Sigmoid colon (tissue), 4 donors: ENCODE results near the gene CSH2.
"Not testable (repeated sequence)": the region's sequence is repeated elsewhere in the genome, so short reads cannot be mapped to it uniquely, and the experiment has no call there.

Experiments
- CTCF ChIP-seq, 4 experiments: fragments of 450-650 bp in 3 of 4; fragments of 200-600 bp in 1 of 4; IDR thresholded peaks; one replicate each; pipeline ENCODE4 v1.5.1; 2016 to 2019; ENCODE audit warnings: antibody characterized with exemption in 4 of 4, mild to moderate bottlenecking in 3 of 4, moderate library complexity in 2 of 4
- POLR2A ChIP-seq, 2 donors: fragments of 450-650 bp; IDR thresholded peaks; one replicate each; pipeline ENCODE4 v1.6.1; 2016; ENCODE audit warnings: antibody characterized with exemption in 2 of 2, mild to moderate bottlenecking in 2 of 2, moderate library complexity in 2 of 2
- POLR2AphosphoS5 ChIP-seq, 4 donors: sonication (generic); formaldehyde crosslinking; IDR thresholded peaks; one replicate each; pipeline ENCODE4 v1.6.1; 2017; ENCODE audit warnings: antibody characterized with exemption in 4 of 4

DNA sequence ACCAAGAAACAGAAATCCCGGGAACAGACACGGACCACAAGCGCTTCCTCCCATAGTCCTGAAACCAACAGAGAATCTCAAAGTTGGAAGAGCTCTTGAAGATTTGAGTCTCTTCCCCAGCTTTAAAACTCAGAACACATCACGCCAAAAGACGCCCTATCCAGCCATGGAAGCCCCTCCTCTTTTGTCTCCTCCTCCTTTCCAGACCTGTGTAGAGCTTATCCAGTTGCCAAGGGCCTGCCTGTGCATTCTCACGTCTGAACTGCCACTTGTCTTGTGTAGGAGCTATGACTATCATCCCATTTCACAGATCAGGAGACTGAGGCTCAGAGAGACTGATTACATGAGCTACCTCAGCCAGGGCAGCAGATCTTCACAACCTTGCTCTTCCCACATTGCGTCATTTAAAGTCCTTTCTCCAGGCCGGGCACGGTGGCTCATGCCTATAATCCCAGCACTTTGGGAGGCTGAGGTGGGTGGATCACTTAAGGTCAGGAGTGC, 9.2 kb upstream of the CSH2 start:
- not testable (repeated sequence) for TF ChIP-seq POLR2AphosphoS5, POLR2A (IDR thresholded peaks at IDR 0.05)
- TF ChIP-seq CTCF (IDR thresholded peaks at IDR 0.05), result peak in 1 of 4 experiments; percentile 2
